GM19397 (cell line): ENCODE measurements around the gene GULP1.
"Not testable (repeated sequence)": the region's sequence is repeated elsewhere in the genome, so short reads cannot be mapped to it uniquely, and the experiment has no call there.

ENCODE experiments used
- ATAC-seq: cut with Tn5 transposase; IDR thresholded peaks from one replicate; pipeline ENCODE4 v1.9.1; 2021; ENCODE audit warnings: mild to moderate bottlenecking, moderate library complexity; ENCODE audit not compliant: unreplicated experiment

The GULP1 gene

GRCh38 chr2:188292348-188293239, 920 bp downstream of the GULP1 start:
- ATAC-seq, result peak; percentile 15

GRCh38 chr2:188293601-188294351, 2.1 kb downstream of the GULP1 start:
- ATAC-seq, result no peak

GRCh38 chr2:188294352-188294926, 2.8 kb downstream of the GULP1 start:
- ATAC-seq, result no peak

DNA sequence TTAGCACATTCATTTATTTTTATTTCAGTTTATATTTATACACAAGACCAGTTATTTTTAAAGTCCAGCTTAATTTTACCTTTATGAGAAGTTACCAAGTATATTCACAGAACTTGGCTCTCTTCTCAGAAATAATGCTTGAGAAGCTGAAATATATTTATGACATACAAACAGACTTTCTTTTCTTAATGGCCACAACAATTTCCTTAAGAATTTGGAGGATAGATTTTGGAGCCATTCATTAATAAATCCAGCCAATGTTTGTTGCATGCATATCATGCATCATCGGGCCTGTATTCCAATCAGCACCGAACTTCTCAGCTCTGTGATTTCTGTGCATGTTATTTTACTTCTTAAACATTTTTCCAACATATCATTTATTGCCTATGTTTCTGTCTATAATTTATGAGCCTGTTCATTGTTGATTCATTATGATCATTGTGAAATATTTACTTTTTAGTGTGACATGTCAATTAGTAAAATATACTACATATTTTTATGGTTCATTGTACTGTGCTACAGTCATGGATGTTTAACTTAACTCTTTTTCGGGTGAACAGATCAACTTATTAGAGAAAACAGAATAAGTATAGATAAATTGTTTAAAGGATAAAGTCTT, 3.5 kb downstream of the GULP1 start:
- ATAC-seq, result no peak

GRCh38 chr2:188297978-188298377, 6.3 kb downstream of the GULP1 start:
- ATAC-seq, result no peak

- not testable (repeated sequence) for ATAC-seq
Observed at GRCh38 chr2:188298937-188299371, 7.3 kb downstream of the GULP1 start.

GRCh38 chr2:188303363-188304031, 11.8 kb downstream of the GULP1 start:
- ATAC-seq, result no peak

- no peak for ATAC-seq
Observed at GRCh38 chr2:188305271-188305670, 13.6 kb downstream of the GULP1 start.

- ATAC-seq, result no peak
Observed at GRCh38 chr2:188306271-188306670, 14.6 kb downstream of the GULP1 start.

- ATAC-seq, result no peak
Observed at GRCh38 chr2:188307850-188308283, 16.2 kb downstream of the GULP1 start.

- ATAC-seq, result no peak
Observed at GRCh38 chr2:188308483-188308882, 16.8 kb downstream of the GULP1 start.

- no peak for ATAC-seq
Observed at GRCh38 chr2:188309364-188309763, 17.7 kb downstream of the GULP1 start.

DNA sequence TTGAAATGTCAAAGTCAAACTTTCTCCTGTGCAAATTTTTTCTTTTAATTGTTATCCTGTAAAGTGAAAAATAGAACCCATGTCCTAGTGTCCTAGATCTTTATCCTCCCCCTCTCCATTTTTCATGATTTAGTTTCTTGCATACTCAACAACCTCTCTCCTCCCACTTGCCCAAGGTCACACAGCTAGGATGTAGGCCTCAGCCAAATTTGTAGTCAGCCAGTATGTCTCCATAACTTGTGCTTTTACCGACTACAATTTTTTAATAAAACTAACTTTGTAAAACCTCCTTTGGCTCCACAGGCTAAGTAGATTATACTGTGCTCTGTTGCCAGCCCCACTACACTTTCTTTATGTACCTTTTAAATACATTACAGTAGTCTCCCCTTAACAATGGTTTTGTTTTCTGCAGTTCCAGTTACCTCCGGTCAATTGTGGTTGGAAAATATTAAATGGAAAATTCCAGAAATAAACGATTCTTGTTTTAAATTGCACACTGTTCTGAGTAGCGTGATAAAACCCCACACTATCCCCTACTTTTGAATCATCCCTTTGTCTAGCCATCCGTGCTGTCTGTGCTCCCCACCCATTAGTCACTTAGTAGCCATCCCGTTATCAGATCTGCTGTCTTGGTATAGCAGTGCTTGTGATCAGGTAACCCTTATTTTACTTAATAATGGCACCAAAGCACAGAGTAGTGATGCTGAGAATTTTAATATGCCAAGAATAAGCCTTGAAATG, 22.8 kb downstream of the GULP1 start:
- no peak for ATAC-seq

GRCh38 chr2:188315750-188316149, 24.1 kb downstream of the GULP1 start:
- ATAC-seq, result no peak

DNA sequence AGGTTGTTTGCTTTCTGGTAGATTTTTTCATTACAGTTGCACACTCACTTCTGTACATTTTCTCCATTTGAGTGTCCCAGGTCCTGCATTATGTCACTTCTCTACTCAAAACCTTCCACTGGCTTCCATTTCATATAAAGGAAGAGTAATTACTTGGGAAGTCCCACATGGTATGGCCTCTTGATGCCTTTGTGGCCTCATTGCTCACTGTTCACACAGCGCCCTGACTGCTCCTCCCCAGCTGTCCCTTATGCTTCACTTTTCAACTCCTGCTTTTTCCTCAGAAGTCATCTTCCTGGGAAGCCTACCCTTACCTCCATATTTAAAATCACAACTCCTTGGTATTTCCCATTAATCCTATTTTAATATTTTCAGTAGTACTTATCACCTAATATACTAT, 24.7 kb downstream of the GULP1 start:
- ATAC-seq, result no peak

- no peak for ATAC-seq
Observed at GRCh38 chr2:188316791-188317423, 25.2 kb downstream of the GULP1 start.

GRCh38 chr2:188318161-188318749, 26.6 kb downstream of the GULP1 start:
- ATAC-seq, result no peak

DNA sequence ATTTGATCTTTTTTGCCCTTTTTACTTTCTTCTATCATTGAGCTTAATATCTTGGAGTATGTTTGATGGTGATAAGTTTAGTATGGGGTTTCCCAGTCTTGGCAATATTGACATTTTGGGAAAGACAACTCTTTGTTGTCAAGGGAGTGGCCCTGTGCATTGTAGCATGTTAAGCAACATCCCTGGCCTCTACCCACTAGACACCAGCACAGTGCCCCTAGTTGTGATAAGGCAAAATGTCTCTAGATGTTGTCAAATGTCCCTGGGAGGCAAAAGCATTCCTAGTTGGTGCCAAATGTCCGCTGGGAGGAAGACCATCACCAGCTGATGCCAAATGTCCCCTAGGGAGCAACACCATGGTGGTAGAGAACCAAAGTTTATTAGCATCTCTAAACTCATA, 28.2 kb downstream of the GULP1 start:
- no peak for ATAC-seq

DNA sequence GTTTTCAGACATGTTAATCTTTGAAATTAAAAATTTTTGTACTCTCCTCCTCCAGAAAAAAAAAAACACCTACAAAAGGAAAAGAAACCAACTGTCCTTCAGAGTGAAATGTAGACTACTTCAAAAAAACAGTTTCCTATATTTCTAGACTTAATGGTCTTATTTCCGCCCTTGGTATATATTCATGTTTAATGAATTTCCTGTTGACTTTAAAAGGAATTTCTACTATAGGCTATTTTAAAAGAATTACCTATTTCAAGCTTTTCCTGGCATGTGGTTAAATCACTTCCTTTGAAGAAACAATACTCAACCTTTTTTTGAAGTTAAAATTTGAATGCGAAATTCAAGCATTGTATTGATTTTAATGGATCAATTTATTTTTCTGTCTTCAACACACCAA, 29.2 kb downstream of the GULP1 start:
- no peak for ATAC-seq
